GM18868 (cell line): ENCODE measurements around the gene LRCH1.

Experiments used
- ATAC-seq: cut with Tn5 transposase; IDR thresholded peaks from one replicate; pipeline ENCODE4 v1.9.1; 2021; ENCODE audit warnings: mild to moderate bottlenecking, moderate library complexity; ENCODE audit not compliant: unreplicated experiment

LRCH1 gene

GRCh38 chr13:46561286-46561685 is 8.3 kb downstream of the LRCH1 start:
- ATAC-seq: no peak

GRCh38 chr13:46561691-46562090 is 8.7 kb downstream of the LRCH1 start:
- ATAC-seq: no peak

DNA sequence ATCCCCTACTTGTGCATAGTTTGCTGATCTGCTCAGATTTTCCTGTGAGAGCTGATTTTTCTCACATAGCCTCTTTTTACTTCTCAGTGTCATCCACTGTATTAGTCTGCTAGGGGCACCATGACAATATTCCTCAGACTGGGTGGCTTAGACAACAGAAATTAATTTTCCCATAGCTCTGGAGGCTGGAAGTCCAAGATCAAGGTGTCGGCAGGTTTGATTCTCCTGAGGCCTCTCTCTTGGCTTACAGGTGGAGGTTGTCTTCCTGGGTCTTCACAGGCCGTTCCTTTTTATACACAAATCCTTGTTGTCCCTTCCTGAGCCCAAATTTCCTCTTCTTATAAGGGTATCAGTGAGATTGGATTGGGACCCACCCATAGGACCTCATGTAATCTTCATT is 9.2 kb downstream of the LRCH1 start:
- ATAC-seq: no peak

GRCh38 chr13:46562581-46562980 is 9.6 kb downstream of the LRCH1 start:
- no peak for ATAC-seq

- ATAC-seq: peak; percentile 90
These were observed 13.1 kb downstream of the LRCH1 start for GRCh38 chr13:46565808-46566750.

DNA sequence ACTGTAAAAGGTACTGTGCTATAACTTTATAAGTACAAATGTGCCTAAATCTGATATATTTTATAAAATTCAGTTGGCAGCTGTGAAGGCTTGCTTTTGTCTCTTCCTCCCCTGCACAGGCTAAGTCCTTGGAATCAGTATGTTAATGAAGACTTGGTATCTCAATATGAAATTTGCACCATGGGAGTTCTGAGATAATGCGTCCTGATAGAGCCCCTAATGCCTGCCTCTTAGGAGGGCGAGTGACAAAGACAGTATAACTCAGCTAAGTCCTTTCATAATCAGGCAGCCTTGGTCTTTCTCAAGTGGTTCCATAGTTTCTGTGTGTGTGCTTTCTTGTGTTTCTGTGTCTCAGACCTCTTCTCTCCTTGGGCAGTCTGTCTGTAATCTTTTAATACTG is 14.7 kb downstream of the LRCH1 start:
- no peak for ATAC-seq

- ATAC-seq: no peak
These were observed 16.5 kb downstream of the LRCH1 start for GRCh38 chr13:46569456-46569855.

- no peak for ATAC-seq
These were observed 17.3 kb downstream of the LRCH1 start for GRCh38 chr13:46570273-46570672.

GRCh38 chr13:46571189-46571908 is 18.4 kb downstream of the LRCH1 start:
- ATAC-seq: peak; percentile 78

DNA sequence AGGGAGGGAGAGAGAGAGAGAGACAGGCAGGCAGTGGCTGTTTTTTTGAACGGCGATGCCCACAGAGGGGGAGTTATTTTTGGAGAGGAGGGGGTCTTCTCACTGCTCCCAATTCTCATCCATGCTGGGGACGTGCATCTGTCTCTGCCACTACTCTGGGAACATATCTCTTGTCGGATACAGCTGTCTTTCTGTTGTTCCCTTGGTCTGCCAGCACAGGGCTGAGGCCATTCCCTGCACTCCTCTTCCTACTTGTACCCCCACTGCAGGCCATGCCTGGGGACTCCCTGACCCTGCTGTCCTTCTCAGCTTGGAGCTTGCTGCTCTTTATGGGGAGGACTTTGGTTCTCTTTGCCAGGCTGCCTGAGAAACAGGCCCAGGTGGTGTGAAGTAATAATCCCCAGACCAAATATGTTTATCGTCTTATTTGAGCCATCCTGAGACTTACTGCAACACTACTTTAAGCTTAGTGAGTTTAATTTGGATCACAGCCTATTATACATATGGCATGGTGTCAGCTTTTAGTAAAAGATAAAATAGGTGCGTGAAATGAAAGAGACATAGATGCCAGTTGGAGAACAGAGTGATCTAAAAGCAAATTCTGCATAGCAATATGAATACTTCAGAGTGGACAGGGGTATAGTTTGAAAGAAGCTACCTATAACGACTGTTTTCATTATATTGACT is 19.1 kb downstream of the LRCH1 start:
- ATAC-seq: no peak

GRCh38 chr13:46572752-46573431 is 19.9 kb downstream of the LRCH1 start:
- ATAC-seq: peak; percentile 41

GRCh38 chr13:46575301-46575771 is 22.4 kb downstream of the LRCH1 start:
- ATAC-seq: peak; percentile 22

- no peak for ATAC-seq
These were observed 22.9 kb downstream of the LRCH1 start for GRCh38 chr13:46575818-46576221.

GRCh38 chr13:46576762-46577161 is 23.8 kb downstream of the LRCH1 start:
- ATAC-seq: no peak

GRCh38 chr13:46577696-46578589 is 25.0 kb downstream of the LRCH1 start:
- peak; percentile 2 for ATAC-seq

DNA sequence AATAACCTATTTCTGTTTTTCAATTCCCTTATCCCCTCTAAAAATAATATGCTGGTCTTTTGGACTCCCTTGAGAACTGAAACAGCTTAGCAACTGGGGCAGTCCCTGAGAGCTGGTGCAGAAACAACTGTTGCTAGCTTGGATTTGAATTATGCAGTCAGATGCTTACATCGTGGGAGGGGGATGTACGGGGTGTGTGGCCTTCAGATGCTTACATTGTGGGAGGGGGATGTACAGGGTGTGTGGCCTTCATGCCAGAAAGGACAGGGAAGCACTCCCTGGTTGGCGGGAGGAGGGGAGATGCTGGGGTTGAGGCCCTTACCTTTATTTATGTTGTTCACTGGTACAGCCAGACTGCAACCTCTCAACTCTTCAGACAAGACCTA is 25.6 kb downstream of the LRCH1 start:
- peak; percentile 51 for ATAC-seq

DNA sequence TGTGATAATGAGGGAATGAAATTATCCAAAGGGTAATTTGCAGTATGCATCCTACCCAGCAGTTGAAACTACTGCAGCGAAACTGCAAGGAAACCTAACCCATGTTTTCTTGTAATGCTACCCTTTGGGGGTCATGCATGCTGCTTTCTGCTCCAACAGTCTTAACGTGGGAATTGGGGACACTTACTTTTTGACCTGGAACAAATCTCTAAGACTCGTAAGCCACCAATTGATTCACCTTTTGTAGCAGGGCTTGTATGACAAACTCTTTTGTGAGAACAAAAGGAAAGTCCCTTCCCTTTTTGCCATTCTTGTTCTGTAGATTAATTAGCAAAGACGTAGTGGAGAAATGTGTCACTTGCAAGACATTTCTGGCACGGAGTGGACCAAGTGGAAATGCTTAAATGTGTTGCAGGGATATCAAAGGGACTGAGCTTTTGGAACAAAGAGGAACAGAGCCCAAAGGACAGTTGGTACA is 27.4 kb downstream of the LRCH1 start:
- peak; percentile 42 for ATAC-seq

- no peak for ATAC-seq
These were observed 29.2 kb downstream of the LRCH1 start for GRCh38 chr13:46582190-46582589.

DNA sequence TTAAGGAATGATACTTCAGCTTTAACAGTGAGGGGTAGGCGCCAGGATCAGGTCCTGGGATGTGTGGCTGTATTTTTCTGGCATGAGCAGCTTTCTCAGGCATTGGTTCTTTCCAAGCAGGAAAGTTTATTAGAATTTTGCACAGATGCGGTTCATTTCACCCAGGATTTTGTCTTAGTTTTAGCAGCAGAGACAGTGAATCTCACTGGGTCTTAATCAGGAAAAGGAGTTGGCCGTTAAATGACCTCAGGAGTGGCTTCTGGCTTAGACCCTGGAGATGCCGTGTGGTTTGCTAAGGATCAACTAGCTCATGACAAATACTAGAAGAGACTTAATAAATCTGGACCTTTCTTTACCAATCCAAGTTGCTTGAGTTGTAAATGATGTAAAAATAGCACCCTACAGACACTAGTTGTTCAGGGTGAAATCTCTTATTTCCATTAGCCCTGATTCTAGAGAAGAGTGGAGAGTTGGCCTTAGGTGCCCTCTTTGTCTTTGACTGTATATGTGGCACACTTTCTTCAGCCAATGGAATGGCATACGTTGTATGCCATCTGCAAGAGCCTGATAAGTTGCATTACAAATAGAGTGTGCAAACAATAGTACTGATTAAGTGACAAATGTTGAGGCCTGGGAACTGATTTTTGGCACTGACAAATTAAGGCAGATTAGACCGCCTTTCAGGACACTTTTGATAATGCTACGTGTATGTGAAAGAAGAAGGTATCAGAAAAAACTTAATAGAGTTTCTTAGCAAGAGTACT is 34.0 kb downstream of the LRCH1 start:
- no peak for ATAC-seq
